IMR-90 (cell line): ENCODE measurements around the gene ZMYND11. TPM values are rescaled to one million over a fixed set of nuclear protein-coding genes. Genes with fewer than 3 reads are reported as not detected.

Source experiments
- ATAC-seq: fragments of 200-7000 bp; cut with Tn5 transposase; 2 replicates; pipeline ENCODE4 v1.9.1; 2020; ENCODE audit warnings: low read depth, mild to moderate bottlenecking, moderate library complexity
- BruUV-seq: library from RNA; stranded (reverse); fragments of 400-500 nt; replicated peaks from 2 replicates; lab custom pipeline; 2021; lab: Mats Ljungman, UMichigan
- CTCF ChIA-PET: fragments of 300-600 bp; formaldehyde crosslinking; extraction: SDS; loops from one replicate; lab custom pipeline; 2021; ENCODE audit warnings: antibody characterized with exemption; lab: Yijun Ruan, JAX
- POLR2A ChIA-PET: fragments of 300-600 bp; sonication (Branson Sonifier 250); formaldehyde crosslinking; loops from one replicate; lab custom pipeline; 2022; ENCODE audit warnings: antibody characterized with exemption; ENCODE audit not compliant: unreplicated experiment; lab: Charles Lee
- DNase-seq: peaks from one replicate; pipeline ENCODE4 v3.0.0; 2013
- H2AFZ ChIP-seq: replicated peaks from 2 replicates; pipeline ENCODE3; 2013; ENCODE audit warnings: low read length, mild to moderate bottlenecking; ENCODE audit not compliant: poor library complexity
- H2AK5ac ChIP-seq: 2 replicates; pipeline ENCODE4 v1.6.1; 2013; ENCODE audit warnings: low read depth, low read length, inconsistent platforms
- H2AK9ac ChIP-seq: replicated peaks from 2 replicates; pipeline ENCODE3; 2013; ENCODE audit warnings: mild to moderate bottlenecking, low read depth, low read length, moderate library complexity; ENCODE audit not compliant: poor library complexity
- H2BK120ac ChIP-seq: 2 replicates; pipeline ENCODE4 v1.6.1; 2013; ENCODE audit warnings: low read depth, low read length, inconsistent platforms
- H2BK15ac ChIP-seq: 3 replicates; pipeline ENCODE4 v1.6.1; 2013; ENCODE audit warnings: low read depth, low read length, inconsistent platforms
- H2BK20ac ChIP-seq: 2 replicates; pipeline ENCODE4 v1.6.1; 2013; ENCODE audit warnings: low read depth, mild to moderate bottlenecking, inconsistent platforms, low read length, moderate library complexity
- H2BK5ac ChIP-seq: 2 replicates; pipeline ENCODE4 v1.6.1; 2013; ENCODE audit warnings: mild to moderate bottlenecking, low read depth, low read length, inconsistent platforms; ENCODE audit not compliant: poor library complexity, severe bottlenecking
- H3K14ac ChIP-seq: replicated peaks from 2 replicates; pipeline ENCODE4 v1.6.1; 2013; ENCODE audit warnings: low read depth, low read length, inconsistent platforms
- H3K18ac ChIP-seq: 2 replicates; pipeline ENCODE4 v1.6.1; 2013; ENCODE audit warnings: low read depth, low read length, control low read depth
- H3K23ac ChIP-seq: 2 replicates; pipeline ENCODE4 v1.6.1; 2013; ENCODE audit warnings: low read depth, low read length, inconsistent platforms
- H3K27ac ChIP-seq: 2 replicates; pipeline ENCODE4 v1.5.1; 2013; ENCODE audit warnings: mild to moderate bottlenecking, control low read depth, low read length; ENCODE audit not compliant: insufficient read depth
- H3K27me3 ChIP-seq: 2 replicates; pipeline ENCODE4 v1.6.1; 2013; ENCODE audit warnings: low read length; ENCODE audit not compliant: control insufficient read depth, insufficient read depth
- H3K36me3 ChIP-seq: 2 replicates; pipeline ENCODE4 v1.6.1; 2013; ENCODE audit warnings: low read length, mixed read lengths; ENCODE audit not compliant: control insufficient read depth, insufficient read depth
- H3K4ac ChIP-seq: 2 replicates; pipeline ENCODE4 v1.6.1; 2013; ENCODE audit warnings: low read depth, low read length, inconsistent platforms
- H3K4me1 ChIP-seq: 2 replicates; pipeline ENCODE4 v1.6.1; 2013; ENCODE audit warnings: low read length, mixed read lengths; ENCODE audit not compliant: control insufficient read depth, insufficient read depth
- H3K4me2 ChIP-seq: 2 replicates; pipeline ENCODE4 v1.6.1; 2013; ENCODE audit warnings: low read depth, mild to moderate bottlenecking, control low read depth, low read length, moderate library complexity
- H3K4me3 ChIP-seq: 2 replicates; pipeline ENCODE4 v1.5.1; 2013; ENCODE audit warnings: low read depth, mild to moderate bottlenecking, control low read depth, low read length, moderate library complexity; ENCODE audit not compliant: insufficient read depth
- H3K56ac ChIP-seq: 2 replicates; pipeline ENCODE4 v1.6.1; 2013; ENCODE audit warnings: low read length, inconsistent platforms; ENCODE audit not compliant: insufficient read depth; ENCODE audit errors: extremely low read depth
- H3K79me1 ChIP-seq, 2 experiments: 2 replicates each; pipeline ENCODE4 v1.6.1; 2013; ENCODE audit warnings: low read length in 2 of 2, inconsistent platforms in 1 of 2, low read depth in 1 of 2
- H3K9ac ChIP-seq: 2 replicates; pipeline ENCODE4 v1.6.1; 2013; ENCODE audit warnings: low read depth, low read length, control low read depth
- H3K9me1 ChIP-seq: 2 replicates; pipeline ENCODE4 v1.6.1; 2013; ENCODE audit warnings: low read length, inconsistent platforms; ENCODE audit not compliant: insufficient read depth
- H3K9me3 ChIP-seq: 2 replicates; pipeline ENCODE4 v1.6.1; 2013; ENCODE audit warnings: low read length; ENCODE audit not compliant: control insufficient read depth, insufficient read depth
- H4K20me1 ChIP-seq: 2 replicates; pipeline ENCODE4 v1.6.1; 2013; ENCODE audit warnings: low read length, inconsistent platforms; ENCODE audit not compliant: insufficient read depth
- H4K5ac ChIP-seq: 2 replicates; pipeline ENCODE4 v1.6.1; 2013; ENCODE audit warnings: mild to moderate bottlenecking, low read depth, low read length, control low read depth
- H4K8ac ChIP-seq, 2 experiments: 2 replicates each; pipeline ENCODE4 v1.6.1; 2013; ENCODE audit warnings: low read depth in 2 of 2, low read length in 2 of 2, control low read depth in 1 of 2, inconsistent platforms in 1 of 2
- H4K91ac ChIP-seq: 2 replicates; pipeline ENCODE4 v1.6.1; 2013; ENCODE audit warnings: low read depth, low read length, inconsistent platforms; ENCODE audit not compliant: insufficient read depth
- BHLHE40 ChIP-seq: fragments of 150-350 bp; IDR thresholded peaks from 2 replicates; pipeline ENCODE4 v1.6.1; 2016; ENCODE audit warnings: mild to moderate bottlenecking, low read depth, low read length
- CHD1 ChIP-seq: IDR thresholded peaks from 2 replicates; pipeline ENCODE4 v1.6.1; 2012; ENCODE audit warnings: low read depth, low read length, improper control_type of control experiment
- FOS ChIP-seq: fragments of 150-350 bp; IDR thresholded peaks from 2 replicates; pipeline ENCODE4 v1.6.1; 2016; ENCODE audit warnings: low read depth, low read length
- MAFK ChIP-seq: IDR thresholded peaks from 2 replicates; pipeline ENCODE4 v1.6.1; 2012; ENCODE audit warnings: low read depth, low read length, improper control_type of control experiment
- MAZ ChIP-seq: IDR thresholded peaks from 2 replicates; pipeline ENCODE4 v1.6.1; 2012; ENCODE audit warnings: low read depth, mild to moderate bottlenecking, low read length, improper control_type of control experiment, moderate library complexity, borderline replicate concordance
- POLR2A ChIP-seq: IDR thresholded peaks from 2 replicates; pipeline ENCODE4 v1.6.1; 2012; ENCODE audit warnings: mild to moderate bottlenecking, low read depth, low read length
- RAD21 ChIP-seq: IDR thresholded peaks from 2 replicates; pipeline ENCODE4 v1.6.1; 2012; ENCODE audit warnings: low read length, improper control_type of control experiment
- RCOR1 ChIP-seq: IDR thresholded peaks from 2 replicates; pipeline ENCODE4 v1.6.1; 2012; ENCODE audit warnings: mild to moderate bottlenecking, low read length, improper control_type of control experiment; ENCODE audit not compliant: insufficient replicate concordance
- SMC3 ChIP-seq: fragments of 150-350 bp; IDR thresholded peaks from 2 replicates; pipeline ENCODE4 v1.6.1; 2016; ENCODE audit warnings: low read depth, mild to moderate bottlenecking, antibody characterized with exemption, low read length, moderate library complexity
- WGBS, 2 experiments: methylation state at CpG; one replicate each; pipeline versions ENCODE4 v1.1.5 to v1.1.7; 2013; ENCODE audit warnings: missing lambda C conversion rate in 2 of 2; ENCODE audit not compliant: insufficient read length in 1 of 2; ENCODE audit errors: extremely low coverage in 2 of 2; 5-methylcytosine and 5-hydroxymethylcytosine counted together
- dilution Hi-C: fragments of 300-500 bp; cut with HindIII; formaldehyde crosslinking; loops from one replicate; pipeline ENCODE4 v1.14.3; 2018; ENCODE audit warnings: low sequenced_read_pairs; ENCODE audit not compliant: unreplicated experiment
- in situ Hi-C: fragments of 300-500 bp; cut with MboI; formaldehyde crosslinking; loops from 3 replicates; pipeline ENCODE4 v1.14.3; 2019; ENCODE audit warnings: low sequenced_read_pairs, inconsistent platforms, mixed read lengths
- intact Hi-C: fragments of 100-400 bp; cut with micrococcal nuclease; formaldehyde crosslinking; loops from 2 replicates; pipeline ENCODE4 v1.10.0; 2022
- polyA plus RNA-seq, 3 experiments: library from polyadenylated mRNA; depleted of rRNA; stranded (reverse); fragments of >200 nt; gene quantifications; 2 replicates each; pipeline ENCODE4 v1.2.3, GENCODE V29; 2012; ENCODE audit warnings: low replicate concordance in 1 of 3
- total RNA-seq: library from RNA; depleted of rRNA; stranded (reverse); fragments of >200 nt; gene quantifications from 2 replicates; pipeline ENCODE4 v1.2.3, GENCODE V29; 2012
- TF ChIP-seq, protein P1 (sequence below): conservative IDR thresholded peaks from 2 replicates; pipeline ENCODE4 v1.5.1; 2012; ENCODE audit warnings: mild to moderate bottlenecking, low read depth, low read length, improper control_type of control experiment
- TF ChIP-seq, protein P2 (sequence below): fragments of 150-350 bp; IDR thresholded peaks from 2 replicates; pipeline ENCODE4 v1.6.1; 2016; ENCODE audit warnings: low read depth, mild to moderate bottlenecking, low read length, moderate library complexity, borderline replicate concordance
- TF ChIP-seq, protein P3 (sequence below): fragments of 150-350 bp; IDR thresholded peaks from 2 replicates; pipeline ENCODE4 v1.6.1; 2017; ENCODE audit warnings: mild to moderate bottlenecking, antibody characterized with exemption, low read length, low read depth

ZMYND11 gene
- total and polyA plus RNA-seq, 2 of the 4 experiments (the other 2 are of a cell fraction), result 39.5 to 72.2 TPM

DNA sequence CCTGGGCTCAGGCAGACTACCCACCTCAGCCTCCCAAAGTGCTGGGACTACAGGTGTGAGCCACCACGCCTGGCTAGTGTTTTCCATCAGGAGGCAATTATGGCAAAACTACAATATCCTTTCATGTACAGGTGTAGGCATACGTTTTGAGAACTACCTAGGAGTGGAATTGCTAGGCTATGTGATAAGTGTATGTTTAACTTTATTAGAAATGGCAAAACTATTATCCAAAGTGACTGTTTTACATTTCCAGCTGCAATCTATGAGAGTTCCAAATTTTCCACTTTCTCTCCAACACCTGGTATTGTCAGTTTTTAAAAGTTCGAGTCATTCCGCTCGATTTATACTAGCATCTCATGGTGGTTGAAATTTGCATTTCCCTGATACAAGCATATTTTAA is 59.0 kb downstream of the ZMYND11 start:
- no peak overlapping the region for H4K8ac ChIP-seq
- no peak overlapping the region for H3K4me2 ChIP-seq
- no TSS peak for BruUV-seq
- TF ChIP-seq POLR2A, result no peak
- no peak for TF ChIP-seq MAZ
- TF ChIP-seq RAD21, result no peak
- no peak for TF ChIP-seq SMC3
- TF ChIP-seq MAFK, result no peak
- TF ChIP-seq CHD1, result no peak
- TF ChIP-seq RCOR1, result no peak
- TF ChIP-seq, protein P1, sequence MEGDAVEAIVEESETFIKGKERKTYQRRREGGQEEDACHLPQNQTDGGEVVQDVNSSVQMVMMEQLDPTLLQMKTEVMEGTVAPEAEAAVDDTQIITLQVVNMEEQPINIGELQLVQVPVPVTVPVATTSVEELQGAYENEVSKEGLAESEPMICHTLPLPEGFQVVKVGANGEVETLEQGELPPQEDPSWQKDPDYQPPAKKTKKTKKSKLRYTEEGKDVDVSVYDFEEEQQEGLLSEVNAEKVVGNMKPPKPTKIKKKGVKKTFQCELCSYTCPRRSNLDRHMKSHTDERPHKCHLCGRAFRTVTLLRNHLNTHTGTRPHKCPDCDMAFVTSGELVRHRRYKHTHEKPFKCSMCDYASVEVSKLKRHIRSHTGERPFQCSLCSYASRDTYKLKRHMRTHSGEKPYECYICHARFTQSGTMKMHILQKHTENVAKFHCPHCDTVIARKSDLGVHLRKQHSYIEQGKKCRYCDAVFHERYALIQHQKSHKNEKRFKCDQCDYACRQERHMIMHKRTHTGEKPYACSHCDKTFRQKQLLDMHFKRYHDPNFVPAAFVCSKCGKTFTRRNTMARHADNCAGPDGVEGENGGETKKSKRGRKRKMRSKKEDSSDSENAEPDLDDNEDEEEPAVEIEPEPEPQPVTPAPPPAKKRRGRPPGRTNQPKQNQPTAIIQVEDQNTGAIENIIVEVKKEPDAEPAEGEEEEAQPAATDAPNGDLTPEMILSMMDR, result no peak
- no peak for TF ChIP-seq BHLHE40
- TF ChIP-seq, protein P2, sequence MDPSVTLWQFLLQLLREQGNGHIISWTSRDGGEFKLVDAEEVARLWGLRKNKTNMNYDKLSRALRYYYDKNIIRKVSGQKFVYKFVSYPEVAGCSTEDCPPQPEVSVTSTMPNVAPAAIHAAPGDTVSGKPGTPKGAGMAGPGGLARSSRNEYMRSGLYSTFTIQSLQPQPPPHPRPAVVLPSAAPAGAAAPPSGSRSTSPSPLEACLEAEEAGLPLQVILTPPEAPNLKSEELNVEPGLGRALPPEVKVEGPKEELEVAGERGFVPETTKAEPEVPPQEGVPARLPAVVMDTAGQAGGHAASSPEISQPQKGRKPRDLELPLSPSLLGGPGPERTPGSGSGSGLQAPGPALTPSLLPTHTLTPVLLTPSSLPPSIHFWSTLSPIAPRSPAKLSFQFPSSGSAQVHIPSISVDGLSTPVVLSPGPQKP, result no peak
- TF ChIP-seq FOS, result no peak
- TF ChIP-seq, protein P3, sequence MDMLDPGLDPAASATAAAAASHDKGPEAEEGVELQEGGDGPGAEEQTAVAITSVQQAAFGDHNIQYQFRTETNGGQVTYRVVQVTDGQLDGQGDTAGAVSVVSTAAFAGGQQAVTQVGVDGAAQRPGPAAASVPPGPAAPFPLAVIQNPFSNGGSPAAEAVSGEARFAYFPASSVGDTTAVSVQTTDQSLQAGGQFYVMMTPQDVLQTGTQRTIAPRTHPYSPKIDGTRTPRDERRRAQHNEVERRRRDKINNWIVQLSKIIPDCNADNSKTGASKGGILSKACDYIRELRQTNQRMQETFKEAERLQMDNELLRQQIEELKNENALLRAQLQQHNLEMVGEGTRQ, result no peak
- no peak for DNase-seq
- H3K9ac ChIP-seq, result no peak overlapping the region
- no peak overlapping the region for H3K56ac ChIP-seq
- ChIA-PET CTCF (interaction anchor here (1.2 kb wide), 1 partner anchor 17 kb away, joined by 4 read pairs; no protein-coding TSS in a partner anchor), POLR2A (no interaction called here)
- H2AK5ac ChIP-seq, result no peak overlapping the region
- ATAC-seq, result no peak
- peaks cover 4% of the 10 kb centered on the region for H3K4me1 ChIP-seq
- dilution Hi-C loops (no loop called here), in situ Hi-C loops (no loop called here), intact Hi-C loops (no loop called here)
- no peak overlapping the region for H3K27ac ChIP-seq
- H2AK9ac ChIP-seq, result no peak overlapping the region
- H3K27me3 ChIP-seq, result no peaks in the 10 kb centered on the region
- no peak overlapping the region for H2BK20ac ChIP-seq
- WGBS, 2 experiments, result no CpG with 5 or more reads among the region's 5 CpGs
- H4K5ac ChIP-seq, result no peak overlapping the region
- no peak overlapping the region for H3K4ac ChIP-seq
- peaks cover 17% of the 10 kb centered on the region for H4K20me1 ChIP-seq
- H3K9me3 ChIP-seq, result no peaks in the 10 kb centered on the region
- no peak overlapping the region for H2BK120ac ChIP-seq
- no peak overlapping the region for H3K23ac ChIP-seq
- no peak overlapping the region for H3K14ac ChIP-seq
- H3K36me3 ChIP-seq, result peaks cover 3% of the 10 kb centered on the region
- peaks cover 18% of the 10 kb centered on the region for H3K9me1 ChIP-seq
- H2BK15ac ChIP-seq, result no peak overlapping the region
- no peak overlapping the region for H3K4me3 ChIP-seq
- H2AFZ ChIP-seq, result no peak overlapping the region
- H3K18ac ChIP-seq, result no peak overlapping the region
- H2BK5ac ChIP-seq, result no peak overlapping the region
- H4K91ac ChIP-seq, result no peak overlapping the region
- peaks cover 31 to 71% of the 10 kb centered on the region in 2 experiments for H3K79me1 ChIP-seq
